ENCODE data around the gene GPC5. TPM values are rescaled to one million over a fixed set of nuclear protein-coding genes. Genes with fewer than 3 reads are reported as not detected.

Gene GPC5
- total RNA-seq, 1 donor from 2014 or later, result 0.24 TPM

- Mint-ChIP-seq H3K36me3 (ENCODE audit: low read depth) (no peaks in the 10 kb centered on the region), H3K9me3 (no peaks in the 10 kb centered on the region), H3K4me3 (no peak overlapping the region), H3K27ac (no peak overlapping the region), H3K4me1 (no peaks in the 10 kb centered on the region), H3K27me3 (no peaks in the 10 kb centered on the region)
- ATAC-seq (ENCODE audit: low read depth), result no peak
- TF ChIP-seq CTCF (IDR thresholded peaks at IDR 0.05), result no peak
- ChIA-PET POLR2A (no interaction called here), CTCF (no interaction called here)
- intact Hi-C loops (cut with micrococcal nuclease), result no loop called here
- DNase-seq, result no peak
Measured at GRCh38 chr13:91644806-91645205, 246.4 kb downstream of the GPC5 start.

GRCh38 chr13:91647361-91647990 is 249.1 kb downstream of the GPC5 start:
- no peak for TF ChIP-seq CTCF (IDR thresholded peaks at IDR 0.05)
- Mint-ChIP-seq H3K27ac (no peak overlapping the region), H3K36me3 (ENCODE audit: low read depth) (no peaks in the 10 kb centered on the region), H3K4me1 (no peaks in the 10 kb centered on the region), H3K9me3 (no peaks in the 10 kb centered on the region), H3K4me3 (no peak overlapping the region), H3K27me3 (no peaks in the 10 kb centered on the region)
- CTCF ChIA-PET, result no interaction called here
- POLR2A ChIA-PET, result no interaction called here
- ATAC-seq (ENCODE audit: low read depth) (no peak), DNase-seq (no peak)
- intact Hi-C loops (cut with micrococcal nuclease), result no loop called here

- no peak for TF ChIP-seq CTCF (IDR thresholded peaks at IDR 0.05)
- H3K4me3 Mint-ChIP-seq, result no peak overlapping the region
- intact Hi-C loops (cut with micrococcal nuclease), result no loop called here
- no peaks in the 10 kb centered on the region for H3K9me3 Mint-ChIP-seq
- no peaks in the 10 kb centered on the region for H3K27me3 Mint-ChIP-seq
- H3K4me1 Mint-ChIP-seq, result no peaks in the 10 kb centered on the region
- H3K27ac Mint-ChIP-seq, result no peak overlapping the region
- no peak for DNase-seq
- H3K36me3 Mint-ChIP-seq (ENCODE audit: low read depth), result no peaks in the 10 kb centered on the region
- ChIA-PET CTCF (no interaction called here), POLR2A (no interaction called here)
- ATAC-seq (ENCODE audit: low read depth), result no peak
Measured at GRCh38 chr13:91648012-91648411, 249.6 kb downstream of the GPC5 start.

- Mint-ChIP-seq H3K9me3 (no peaks in the 10 kb centered on the region), H3K27me3 (no peaks in the 10 kb centered on the region), H3K4me1 (no peaks in the 10 kb centered on the region), H3K27ac (no peak overlapping the region), H3K4me3 (no peak overlapping the region), H3K36me3 (ENCODE audit: low read depth) (no peaks in the 10 kb centered on the region)
- DNase-seq, result no peak
- TF ChIP-seq CTCF (IDR thresholded peaks at IDR 0.05), result no peak
- ATAC-seq (ENCODE audit: low read depth), result no peak
- ChIA-PET CTCF (no interaction called here), POLR2A (no interaction called here)
- intact Hi-C loops (cut with micrococcal nuclease), result no loop called here
Measured at GRCh38 chr13:91649456-91649855, 251.0 kb downstream of the GPC5 start.

GRCh38 chr13:91652404-91653301 is 254.2 kb downstream of the GPC5 start:
- CTCF ChIA-PET, result no interaction called here
- TF ChIP-seq CTCF (IDR thresholded peaks at IDR 0.05), result no peak
- Mint-ChIP-seq H3K36me3 (ENCODE audit: low read depth) (no peaks in the 10 kb centered on the region), H3K9me3 (no peaks in the 10 kb centered on the region), H3K27ac (no peak overlapping the region), H3K4me1 (no peaks in the 10 kb centered on the region), H3K4me3 (no peak overlapping the region), H3K27me3 (no peaks in the 10 kb centered on the region)
- DNase-seq (no peak), ATAC-seq (ENCODE audit: low read depth) (no peak)
- POLR2A ChIA-PET, result no interaction called here
- intact Hi-C loops (cut with micrococcal nuclease), result no loop called here
